Left ventricle myocardium inferior (tissue), 1 donor: ENCODE measurements around the gene PRR18. TPM values are rescaled to one million over a fixed set of nuclear protein-coding genes. Genes with fewer than 3 reads are reported as not detected.

ENCODE experiments used
- DNase-seq: peaks from one replicate; pipeline ENCODE4 v3.0.0-alpha.2; 2020
- H3K27ac ChIP-seq: fragments of 200-600 bp; replicated peaks from 2 replicates; pipeline ENCODE4 v1.8.0; 2021
- H3K27me3 ChIP-seq: fragments of 200-600 bp; 2 replicates; pipeline ENCODE4 v1.8.0; 2021; ENCODE audit warnings: low read depth
- H3K36me3 ChIP-seq: fragments of 200-600 bp; 2 replicates; pipeline ENCODE4 v1.8.0; 2021
- H3K4me1 ChIP-seq: fragments of 200-600 bp; 2 replicates; pipeline ENCODE4 v1.8.0; 2021
- H3K4me3 ChIP-seq: fragments of 200-600 bp; 2 replicates; pipeline ENCODE4 v1.8.0; 2021; ENCODE audit warnings: mild to moderate bottlenecking, moderate library complexity
- H3K9me3 ChIP-seq: fragments of 200-600 bp; replicated peaks from 2 replicates; pipeline ENCODE4 v1.8.0; 2021
- intact Hi-C: fragments of 100-400 bp; cut with micrococcal nuclease; formaldehyde crosslinking; loops from one replicate; pipeline ENCODE4 v1.11.0; 2022
- total RNA-seq: library from RNA; stranded (reverse); fragmentation: NEBNext Ultra II Directional; extraction: Animal tissue kit (Norgen Biotek cat#: 25700); gene quantifications from one replicate; pipeline ENCODE4 v1.2.1, GENCODE V29; 2021
- TF ChIP-seq, protein P1 (sequence below): fragments of 200-600 bp; IDR thresholded peaks from 2 replicates; pipeline ENCODE4 v1.8.0; 2021; ENCODE audit warnings: antibody characterized with exemption, mild to moderate bottlenecking, borderline replicate concordance
- donor health status: DM: no; HTN: yes; CAD: no; lungs with severe emphysema.

Gene PRR18
- total RNA-seq, 1 donor from 2014 or later, result not detected

DNA sequence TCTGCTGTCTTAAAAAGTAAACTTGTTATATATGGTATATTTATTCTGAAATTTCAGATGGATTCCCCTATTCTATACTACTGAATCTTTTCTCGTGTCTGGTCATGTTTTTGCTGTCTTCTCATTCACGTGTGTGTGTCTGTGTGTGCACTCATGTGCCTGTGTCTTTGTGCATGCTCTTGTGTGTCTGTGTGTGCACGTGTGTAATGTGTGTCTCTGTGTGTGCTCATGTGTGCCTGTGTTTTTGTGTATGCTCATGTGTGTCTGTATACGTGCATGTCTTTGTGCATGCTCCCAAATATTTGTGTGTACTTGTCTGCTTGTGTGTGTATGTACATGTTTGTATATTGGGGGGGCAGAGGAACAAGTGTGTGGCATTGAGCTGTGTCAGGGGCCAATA lies 34.0 kb downstream of the PRR18 start:
- no peaks in the 10 kb centered on the region for H3K9me3 ChIP-seq
- H3K36me3 ChIP-seq, result no peaks in the 10 kb centered on the region
- no peak overlapping the region for H3K27ac ChIP-seq
- no peaks in the 10 kb centered on the region for H3K4me1 ChIP-seq
- H3K4me3 ChIP-seq, result no peak overlapping the region
- intact Hi-C loops, result no loop called here
- DNase-seq, result no peak
- peaks cover 67% of the 10 kb centered on the region for H3K27me3 ChIP-seq
- TF ChIP-seq, protein P1, sequence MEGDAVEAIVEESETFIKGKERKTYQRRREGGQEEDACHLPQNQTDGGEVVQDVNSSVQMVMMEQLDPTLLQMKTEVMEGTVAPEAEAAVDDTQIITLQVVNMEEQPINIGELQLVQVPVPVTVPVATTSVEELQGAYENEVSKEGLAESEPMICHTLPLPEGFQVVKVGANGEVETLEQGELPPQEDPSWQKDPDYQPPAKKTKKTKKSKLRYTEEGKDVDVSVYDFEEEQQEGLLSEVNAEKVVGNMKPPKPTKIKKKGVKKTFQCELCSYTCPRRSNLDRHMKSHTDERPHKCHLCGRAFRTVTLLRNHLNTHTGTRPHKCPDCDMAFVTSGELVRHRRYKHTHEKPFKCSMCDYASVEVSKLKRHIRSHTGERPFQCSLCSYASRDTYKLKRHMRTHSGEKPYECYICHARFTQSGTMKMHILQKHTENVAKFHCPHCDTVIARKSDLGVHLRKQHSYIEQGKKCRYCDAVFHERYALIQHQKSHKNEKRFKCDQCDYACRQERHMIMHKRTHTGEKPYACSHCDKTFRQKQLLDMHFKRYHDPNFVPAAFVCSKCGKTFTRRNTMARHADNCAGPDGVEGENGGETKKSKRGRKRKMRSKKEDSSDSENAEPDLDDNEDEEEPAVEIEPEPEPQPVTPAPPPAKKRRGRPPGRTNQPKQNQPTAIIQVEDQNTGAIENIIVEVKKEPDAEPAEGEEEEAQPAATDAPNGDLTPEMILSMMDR, result no peak

DNA sequence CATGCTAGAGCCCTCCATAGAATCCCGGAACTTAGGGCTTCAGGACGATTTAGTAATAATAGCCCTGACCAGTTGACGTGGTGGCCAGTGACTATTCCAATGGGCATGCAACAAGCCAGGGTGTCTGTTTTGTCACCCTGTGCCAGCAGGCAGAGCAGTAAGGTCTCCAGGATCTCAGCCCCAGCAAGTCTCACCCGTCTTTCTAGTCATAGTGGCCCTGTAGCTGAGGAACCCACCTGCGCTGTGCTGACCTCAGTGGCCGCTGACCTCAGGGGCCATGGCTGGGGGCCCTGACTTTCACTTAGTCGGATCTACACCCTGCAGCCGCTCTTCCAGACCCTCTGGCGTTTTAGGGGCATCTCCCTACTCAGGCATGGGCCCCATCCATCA lies 36.8 kb downstream of the PRR18 start:
- TF ChIP-seq, protein P1, result no peak
- peaks cover 75% of the 10 kb centered on the region for H3K27me3 ChIP-seq
- intact Hi-C loops, result no loop called here
- H3K27ac ChIP-seq, result no peak overlapping the region
- H3K9me3 ChIP-seq, result no peaks in the 10 kb centered on the region
- H3K36me3 ChIP-seq, result no peaks in the 10 kb centered on the region
- H3K4me1 ChIP-seq, result no peaks in the 10 kb centered on the region
- no peak for DNase-seq
- no peak overlapping the region for H3K4me3 ChIP-seq

DNA sequence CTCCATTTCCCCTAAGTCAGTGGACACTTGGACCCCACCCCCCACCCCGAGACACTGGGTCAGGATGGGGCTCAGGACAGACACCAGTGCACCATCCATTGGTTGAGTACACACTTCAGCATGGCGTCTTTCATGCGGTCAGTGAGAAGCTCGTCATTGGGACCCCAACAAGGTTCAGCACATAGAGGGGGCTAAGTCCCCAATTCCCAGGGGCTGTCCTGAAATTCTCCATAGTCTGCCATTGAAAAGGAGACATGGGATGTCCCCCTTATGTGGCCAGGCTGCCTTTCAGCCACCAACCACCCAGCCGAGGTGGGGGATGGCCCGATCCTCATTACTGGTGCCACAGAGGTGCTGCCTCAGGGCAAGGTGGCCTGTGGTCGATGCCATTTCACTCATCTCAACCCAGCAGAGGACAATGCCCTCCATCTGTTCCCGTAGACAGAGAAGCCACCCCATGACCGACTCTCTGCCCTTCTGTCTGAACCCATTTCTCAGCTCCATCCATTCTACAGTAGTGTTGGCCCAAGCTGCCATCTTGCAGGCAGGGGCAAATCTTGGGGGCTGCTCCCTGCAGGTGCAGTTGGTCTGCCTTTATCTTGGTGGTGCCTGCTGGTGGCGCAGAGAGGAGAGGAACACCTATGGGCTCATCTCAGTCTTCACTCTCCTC lies 37.4 kb downstream of the PRR18 start:
- peaks cover 70% of the 10 kb centered on the region for H3K27me3 ChIP-seq
- no peaks in the 10 kb centered on the region for H3K4me1 ChIP-seq
- no peak overlapping the region for H3K4me3 ChIP-seq
- intact Hi-C loops, result no loop called here
- H3K9me3 ChIP-seq, result no peaks in the 10 kb centered on the region
- no peaks in the 10 kb centered on the region for H3K36me3 ChIP-seq
- TF ChIP-seq, protein P1, result no peak
- H3K27ac ChIP-seq, result no peak overlapping the region
- DNase-seq, result no peak

DNA sequence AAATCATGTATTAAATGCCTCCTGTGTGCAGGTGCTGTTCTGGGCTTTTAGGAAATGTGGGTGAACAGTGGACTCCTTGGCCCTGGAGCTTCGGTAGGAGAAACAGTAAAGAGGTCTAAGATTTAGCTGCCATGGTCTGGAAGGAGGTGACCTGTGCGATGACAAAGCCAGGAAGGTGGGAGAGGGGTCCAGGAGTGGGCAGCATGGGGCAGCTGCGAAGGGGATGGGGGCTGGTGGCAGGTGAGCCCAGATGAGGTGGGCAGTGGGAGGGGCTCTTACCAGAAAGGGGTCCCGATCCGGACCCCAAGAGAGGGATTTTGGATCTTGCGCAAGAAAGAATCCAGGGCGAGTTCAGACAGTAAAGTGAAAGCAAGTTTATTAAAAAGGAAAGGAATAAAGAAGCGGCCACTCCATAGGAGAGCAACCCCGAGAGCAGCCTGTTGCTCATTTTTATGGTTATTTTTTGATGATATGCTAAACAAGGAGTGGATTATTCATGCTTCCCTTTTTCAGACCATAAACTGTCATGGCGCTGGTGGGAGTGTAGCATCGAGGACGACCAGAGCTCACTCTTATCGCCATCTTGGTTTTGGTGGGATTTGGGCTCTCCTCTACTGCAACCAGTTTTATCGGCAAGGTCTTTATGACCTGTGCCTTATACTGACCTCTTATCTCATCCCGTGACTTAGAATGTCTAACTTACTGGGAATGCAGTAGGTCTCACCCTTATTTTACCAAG lies 38.7 kb downstream of the PRR18 start:
- Histone ChIP-seq H3K9me3 (no peaks in the 10 kb centered on the region), H3K36me3 (no peaks in the 10 kb centered on the region), H3K27me3 (peaks cover 69% of the 10 kb centered on the region), H3K4me1 (no peaks in the 10 kb centered on the region), H3K27ac (no peak overlapping the region), H3K4me3 (no peak overlapping the region)
- intact Hi-C loops, result no loop called here
- TF ChIP-seq, protein P1, result no peak
- DNase-seq, result no peak

DNA sequence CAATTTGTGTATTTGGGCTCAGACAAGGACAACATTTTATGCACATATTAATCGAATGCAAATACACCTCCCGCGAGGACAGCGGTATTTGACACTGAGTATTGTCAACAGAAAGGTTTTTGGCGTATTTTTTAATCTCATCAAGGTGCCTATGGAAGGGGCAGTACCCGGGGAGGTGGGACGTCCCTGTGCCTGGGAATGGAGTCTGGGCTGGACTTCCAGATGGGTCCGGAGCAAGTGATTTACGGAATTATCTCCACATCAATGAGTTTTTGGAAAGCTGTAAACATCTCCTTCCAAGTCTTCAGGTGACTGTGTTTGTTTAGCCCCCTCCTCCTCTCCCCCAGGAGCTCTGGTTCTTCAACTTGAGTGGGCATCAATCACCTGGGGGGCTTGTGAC lies 39.8 kb downstream of the PRR18 start:
- Histone ChIP-seq H3K9me3 (no peaks in the 10 kb centered on the region), H3K4me3 (no peak overlapping the region), H3K36me3 (no peaks in the 10 kb centered on the region), H3K27me3 (peaks cover 77% of the 10 kb centered on the region), H3K4me1 (no peaks in the 10 kb centered on the region), H3K27ac (no peak overlapping the region)
- intact Hi-C loops, result no loop called here
- TF ChIP-seq, protein P1, result no peak
- no peak for DNase-seq
